Measurements from ENCODE around the gene TIGD1. TPM values are rescaled to one million over a fixed set of nuclear protein-coding genes. Genes with fewer than 3 reads are reported as not detected.

TIGD1 gene
- polyA plus RNA-seq, 1 of the 3 experiments (the other 2 are of a cell fraction) = 4.6 TPM

DNA sequence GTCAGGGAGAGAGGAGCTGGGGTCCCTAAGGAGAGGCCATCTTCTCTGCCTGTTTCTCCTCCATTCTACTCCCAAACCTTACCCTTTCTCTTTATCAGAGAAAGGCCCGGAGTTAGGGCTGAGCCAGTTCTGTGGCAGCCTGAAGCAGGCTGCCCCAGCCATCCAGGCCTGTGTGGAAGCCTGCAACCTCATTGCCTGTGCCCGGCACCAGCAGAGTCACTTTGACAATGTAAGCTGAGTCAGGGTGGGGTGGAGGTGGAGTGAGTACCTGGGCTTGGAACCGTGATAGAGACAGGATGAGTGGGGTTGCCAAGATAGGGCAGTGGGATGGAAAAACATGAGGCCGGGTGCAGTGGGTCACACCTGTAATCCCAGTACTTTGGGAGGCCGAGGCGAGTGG is 5.7 kb downstream of the TIGD1 start:
- Histone ChIP-seq H3K79me2 (ENCODE audit: insufficient read depth) (peaks cover 35% of the 10 kb centered on the region), H3K9ac (no peak overlapping the region), H3F3A (replicated peaks; ENCODE audit: insufficient read depth) (no peaks in the 10 kb centered on the region), H3K27ac (ENCODE audit: low read depth in 2 of 2, low read length in 1 of 2) (no peak overlapping the region), H3K36me3 (replicated peaks in 1 of 2; ENCODE audit: control insufficient read depth in 1 of 2, insufficient read depth in 2 of 2, low read length in 1 of 2) (peaks cover 2 to 5% of the 10 kb centered on the region in 2 experiments), H4K20me1 (ENCODE audit: insufficient read depth) (no peaks in the 10 kb centered on the region), H3K4me1 (ENCODE audit: control insufficient read depth in 1 of 2, insufficient read depth in 2 of 2, low read depth in 1 of 2, low read length in 1 of 2) (no peaks in the 10 kb centered on the region; a peak in 2 of 4 replicates), H3K27me3 (ENCODE audit: insufficient read depth) (no peaks in the 10 kb centered on the region), H3K9me3 (no peaks in the 10 kb centered on the region), H3K4me3 (ENCODE audit: low read depth in 2 of 2, low read length in 1 of 2) (no peak overlapping the region), H3K9me2 (no peaks in the 10 kb centered on the region), H3K4me2 (no peak overlapping the region), H2AFZ (ENCODE audit: low read depth) (no peak overlapping the region)
- CTCF ChIA-PET = interaction anchor here (1.6 kb wide), 1 partner anchor 23 kb away, joined by 5 read pairs; no protein-coding TSS in a partner anchor
- POLR2A ChIA-PET = no interaction called here
- no peak for DNase-seq
- TF ChIP-seq SMC3 (IDR thresholded peaks at IDR 0.05; ENCODE audit: low read depth, low read length) = no peak
- no peak for TF ChIP-seq RAD21 (IDR thresholded peaks at IDR 0.05; ENCODE audit: low read length)
- TF ChIP-seq, protein P1, sequence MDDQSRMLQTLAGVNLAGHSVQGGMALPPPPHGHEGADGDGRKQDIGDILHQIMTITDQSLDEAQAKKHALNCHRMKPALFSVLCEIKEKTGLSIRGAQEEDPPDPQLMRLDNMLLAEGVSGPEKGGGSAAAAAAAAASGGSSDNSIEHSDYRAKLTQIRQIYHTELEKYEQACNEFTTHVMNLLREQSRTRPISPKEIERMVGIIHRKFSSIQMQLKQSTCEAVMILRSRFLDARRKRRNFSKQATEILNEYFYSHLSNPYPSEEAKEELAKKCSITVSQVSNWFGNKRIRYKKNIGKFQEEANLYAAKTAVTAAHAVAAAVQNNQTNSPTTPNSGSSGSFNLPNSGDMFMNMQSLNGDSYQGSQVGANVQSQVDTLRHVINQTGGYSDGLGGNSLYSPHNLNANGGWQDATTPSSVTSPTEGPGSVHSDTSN (IDR thresholded peaks at IDR 0.05) = no peak
- no peak for TF ChIP-seq JUND (IDR thresholded peaks at IDR 0.05)
- TF ChIP-seq NRF1 (IDR thresholded peaks at IDR 0.05; ENCODE audit: low read depth, low read length) = no peak
- no peak for TF ChIP-seq MXI1 (IDR thresholded peaks at IDR 0.05; ENCODE audit: low read depth, low read length)
- TF ChIP-seq FOXM1 (IDR thresholded peaks at IDR 0.05; ENCODE audit: low read depth) = no peak
- TF ChIP-seq MEF2A (IDR thresholded peaks at IDR 0.05; ENCODE audit: borderline replicate concordance, low read depth) = no peak
- no peak for TF ChIP-seq RXRA (IDR thresholded peaks at IDR 0.05; ENCODE audit: borderline replicate concordance, low read depth)
- TF ChIP-seq POLR2AphosphoS5 (IDR thresholded peaks at IDR 0.05; ENCODE audit: low read depth, low read length) = no peak
- TF ChIP-seq, protein P2, sequence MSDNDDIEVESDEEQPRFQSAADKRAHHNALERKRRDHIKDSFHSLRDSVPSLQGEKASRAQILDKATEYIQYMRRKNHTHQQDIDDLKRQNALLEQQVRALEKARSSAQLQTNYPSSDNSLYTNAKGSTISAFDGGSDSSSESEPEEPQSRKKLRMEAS (IDR thresholded peaks at IDR 0.05; ENCODE audit: low read depth) = no peak
- WGBS (ENCODE audit: low lambda C conversion rate) = 96% methylated on average over 6 of the region's 6 CpGs

DNA sequence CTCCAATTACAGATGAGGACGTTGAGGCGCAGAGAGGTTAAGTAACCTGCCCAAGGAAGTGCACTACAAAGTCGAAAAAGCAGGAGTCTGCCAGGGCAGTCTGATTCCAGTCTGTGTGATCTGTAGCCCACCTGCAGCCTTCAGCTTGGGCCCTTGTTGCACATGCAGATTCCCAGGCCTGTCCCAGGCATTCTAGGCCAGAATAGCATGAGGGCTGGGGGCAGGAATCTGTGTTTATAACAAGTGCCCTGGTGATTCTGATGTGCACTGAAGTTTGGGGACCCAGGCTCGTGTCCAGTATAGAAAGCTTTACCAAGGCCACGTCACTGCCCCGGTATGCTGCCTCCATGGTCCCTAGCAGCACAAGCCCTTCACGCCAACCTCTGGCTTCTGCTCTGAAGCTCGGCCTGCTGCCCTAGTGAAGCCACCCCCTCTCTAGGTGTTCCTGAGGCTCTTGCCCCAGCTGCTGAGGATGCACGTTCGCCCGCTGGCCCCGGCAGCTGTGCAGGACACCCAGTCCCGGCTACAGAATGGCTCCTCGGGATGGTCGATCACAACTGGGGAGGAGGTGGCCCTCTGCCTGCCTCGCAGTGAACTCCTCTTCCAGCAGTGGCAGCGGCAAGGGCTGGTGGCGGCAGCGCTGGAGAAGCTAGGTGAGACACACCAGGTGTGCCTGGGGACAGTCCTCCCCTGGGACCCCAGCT is 6.3 kb downstream of the TIGD1 start:
- DNase-seq = peak; percentile 19
- Histone ChIP-seq H3K36me3 (replicated peaks in 1 of 2; ENCODE audit: control insufficient read depth in 1 of 2, insufficient read depth in 2 of 2, low read length in 1 of 2) (peaks cover 2 to 5% of the 10 kb centered on the region in 2 experiments), H3K27ac (ENCODE audit: low read depth in 2 of 2, low read length in 1 of 2) (no peak overlapping the region), H3K9ac (no peak overlapping the region), H2AFZ (ENCODE audit: low read depth) (no peak overlapping the region), H3F3A (replicated peaks; ENCODE audit: insufficient read depth) (no peaks in the 10 kb centered on the region), H3K9me3 (no peaks in the 10 kb centered on the region), H4K20me1 (ENCODE audit: insufficient read depth) (no peaks in the 10 kb centered on the region), H3K4me1 (ENCODE audit: control insufficient read depth in 1 of 2, insufficient read depth in 2 of 2, low read depth in 1 of 2, low read length in 1 of 2) (no peaks in the 10 kb centered on the region; a peak in 1 of 4 replicates), H3K4me2 (no peak overlapping the region), H3K4me3 (ENCODE audit: low read depth in 2 of 2, low read length in 1 of 2) (no peak overlapping the region), H3K79me2 (ENCODE audit: insufficient read depth) (peaks cover 29% of the 10 kb centered on the region), H3K9me2 (no peaks in the 10 kb centered on the region), H3K27me3 (ENCODE audit: insufficient read depth) (no peaks in the 10 kb centered on the region)
- WGBS (ENCODE audit: low lambda C conversion rate) = 88% methylated on average over 15 of the region's 19 CpGs
- ChIA-PET POLR2A (no interaction called here), CTCF (interaction anchor here (1.6 kb wide), 1 partner anchor 22 kb away, joined by 5 read pairs; no protein-coding TSS in a partner anchor)
- no peak for TF ChIP-seq RFX5 (IDR thresholded peaks at IDR 0.05; ENCODE audit: low read length)
- TF ChIP-seq TAF1 (IDR thresholded peaks at IDR 0.05; ENCODE audit: borderline replicate concordance, low read depth, low read length) = no peak
- TF ChIP-seq NRF1 (IDR thresholded peaks at IDR 0.05; ENCODE audit: low read depth, low read length) = no peak
- TF ChIP-seq NFIC (IDR thresholded peaks at IDR 0.05; ENCODE audit: borderline replicate concordance) = no peak
- TF ChIP-seq, protein P3, sequence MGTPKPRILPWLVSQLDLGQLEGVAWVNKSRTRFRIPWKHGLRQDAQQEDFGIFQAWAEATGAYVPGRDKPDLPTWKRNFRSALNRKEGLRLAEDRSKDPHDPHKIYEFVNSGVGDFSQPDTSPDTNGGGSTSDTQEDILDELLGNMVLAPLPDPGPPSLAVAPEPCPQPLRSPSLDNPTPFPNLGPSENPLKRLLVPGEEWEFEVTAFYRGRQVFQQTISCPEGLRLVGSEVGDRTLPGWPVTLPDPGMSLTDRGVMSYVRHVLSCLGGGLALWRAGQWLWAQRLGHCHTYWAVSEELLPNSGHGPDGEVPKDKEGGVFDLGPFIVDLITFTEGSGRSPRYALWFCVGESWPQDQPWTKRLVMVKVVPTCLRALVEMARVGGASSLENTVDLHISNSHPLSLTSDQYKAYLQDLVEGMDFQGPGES (IDR thresholded peaks at IDR 0.05; ENCODE audit: low read depth, low read length) = no peak
- TF ChIP-seq, protein P4, sequence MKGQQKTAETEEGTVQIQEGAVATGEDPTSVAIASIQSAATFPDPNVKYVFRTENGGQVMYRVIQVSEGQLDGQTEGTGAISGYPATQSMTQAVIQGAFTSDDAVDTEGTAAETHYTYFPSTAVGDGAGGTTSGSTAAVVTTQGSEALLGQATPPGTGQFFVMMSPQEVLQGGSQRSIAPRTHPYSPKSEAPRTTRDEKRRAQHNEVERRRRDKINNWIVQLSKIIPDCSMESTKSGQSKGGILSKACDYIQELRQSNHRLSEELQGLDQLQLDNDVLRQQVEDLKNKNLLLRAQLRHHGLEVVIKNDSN (IDR thresholded peaks at IDR 0.05; ENCODE audit: borderline replicate concordance, low read depth) = no peak
- no peak for TF ChIP-seq TEAD4 (IDR thresholded peaks at IDR 0.05; ENCODE audit: borderline replicate concordance, insufficient read depth)
- TF ChIP-seq FOSL2 (IDR thresholded peaks at IDR 0.05; ENCODE audit: borderline replicate concordance, low read depth) = no peak
- TF ChIP-seq MEF2A (IDR thresholded peaks at IDR 0.05; ENCODE audit: borderline replicate concordance, low read depth) = no peak
- no peak for TF ChIP-seq GABPA (IDR thresholded peaks at IDR 0.05; ENCODE audit: low read depth)
- TF ChIP-seq, protein P5, sequence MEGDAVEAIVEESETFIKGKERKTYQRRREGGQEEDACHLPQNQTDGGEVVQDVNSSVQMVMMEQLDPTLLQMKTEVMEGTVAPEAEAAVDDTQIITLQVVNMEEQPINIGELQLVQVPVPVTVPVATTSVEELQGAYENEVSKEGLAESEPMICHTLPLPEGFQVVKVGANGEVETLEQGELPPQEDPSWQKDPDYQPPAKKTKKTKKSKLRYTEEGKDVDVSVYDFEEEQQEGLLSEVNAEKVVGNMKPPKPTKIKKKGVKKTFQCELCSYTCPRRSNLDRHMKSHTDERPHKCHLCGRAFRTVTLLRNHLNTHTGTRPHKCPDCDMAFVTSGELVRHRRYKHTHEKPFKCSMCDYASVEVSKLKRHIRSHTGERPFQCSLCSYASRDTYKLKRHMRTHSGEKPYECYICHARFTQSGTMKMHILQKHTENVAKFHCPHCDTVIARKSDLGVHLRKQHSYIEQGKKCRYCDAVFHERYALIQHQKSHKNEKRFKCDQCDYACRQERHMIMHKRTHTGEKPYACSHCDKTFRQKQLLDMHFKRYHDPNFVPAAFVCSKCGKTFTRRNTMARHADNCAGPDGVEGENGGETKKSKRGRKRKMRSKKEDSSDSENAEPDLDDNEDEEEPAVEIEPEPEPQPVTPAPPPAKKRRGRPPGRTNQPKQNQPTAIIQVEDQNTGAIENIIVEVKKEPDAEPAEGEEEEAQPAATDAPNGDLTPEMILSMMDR (IDR thresholded peaks at IDR 0.05) = no peak
